IMR-90 (cell line): Measurements from ENCODE around the gene HUWE1. TPM values are rescaled to one million over a fixed set of nuclear protein-coding genes. Genes with fewer than 3 reads are reported as not detected.
"Not testable (repeated sequence)": the region's sequence is repeated elsewhere in the genome, so short reads cannot be mapped to it uniquely, and the experiment has no call there.

Experiments
- ATAC-seq: fragments of 200-7000 bp; cut with Tn5 transposase; 2 replicates; pipeline ENCODE4 v1.9.1; 2020; ENCODE audit warnings: low read depth, mild to moderate bottlenecking, moderate library complexity
- BruUV-seq: library from RNA; stranded (reverse); fragments of 400-500 nt; replicated peaks from 2 replicates; lab custom pipeline; 2021; lab: Mats Ljungman, UMichigan
- CTCF ChIA-PET: fragments of 300-600 bp; formaldehyde crosslinking; extraction: SDS; loops from one replicate; lab custom pipeline; 2021; ENCODE audit warnings: antibody characterized with exemption; lab: Yijun Ruan, JAX
- POLR2A ChIA-PET: fragments of 300-600 bp; sonication (Branson Sonifier 250); formaldehyde crosslinking; loops from one replicate; lab custom pipeline; 2022; ENCODE audit warnings: antibody characterized with exemption; ENCODE audit not compliant: unreplicated experiment; lab: Charles Lee
- DNase-seq: peaks from one replicate; pipeline ENCODE4 v3.0.0; 2013
- H2AFZ ChIP-seq: replicated peaks from 2 replicates; pipeline ENCODE3; 2013; ENCODE audit warnings: low read length, mild to moderate bottlenecking; ENCODE audit not compliant: poor library complexity
- H2AK5ac ChIP-seq: 2 replicates; pipeline ENCODE4 v1.6.1; 2013; ENCODE audit warnings: low read depth, low read length, inconsistent platforms
- H2AK9ac ChIP-seq: replicated peaks from 2 replicates; pipeline ENCODE3; 2013; ENCODE audit warnings: mild to moderate bottlenecking, low read depth, low read length, moderate library complexity; ENCODE audit not compliant: poor library complexity
- H2BK120ac ChIP-seq: 2 replicates; pipeline ENCODE4 v1.6.1; 2013; ENCODE audit warnings: low read depth, low read length, inconsistent platforms
- H2BK15ac ChIP-seq: 3 replicates; pipeline ENCODE4 v1.6.1; 2013; ENCODE audit warnings: low read depth, low read length, inconsistent platforms
- H2BK20ac ChIP-seq: 2 replicates; pipeline ENCODE4 v1.6.1; 2013; ENCODE audit warnings: low read depth, mild to moderate bottlenecking, inconsistent platforms, low read length, moderate library complexity
- H2BK5ac ChIP-seq: 2 replicates; pipeline ENCODE4 v1.6.1; 2013; ENCODE audit warnings: mild to moderate bottlenecking, low read depth, low read length, inconsistent platforms; ENCODE audit not compliant: poor library complexity, severe bottlenecking
- H3K14ac ChIP-seq: replicated peaks from 2 replicates; pipeline ENCODE4 v1.6.1; 2013; ENCODE audit warnings: low read depth, low read length, inconsistent platforms
- H3K18ac ChIP-seq: 2 replicates; pipeline ENCODE4 v1.6.1; 2013; ENCODE audit warnings: low read depth, low read length, control low read depth
- H3K23ac ChIP-seq: 2 replicates; pipeline ENCODE4 v1.6.1; 2013; ENCODE audit warnings: low read depth, low read length, inconsistent platforms
- H3K27ac ChIP-seq: 2 replicates; pipeline ENCODE4 v1.5.1; 2013; ENCODE audit warnings: mild to moderate bottlenecking, control low read depth, low read length; ENCODE audit not compliant: insufficient read depth
- H3K27me3 ChIP-seq: 2 replicates; pipeline ENCODE4 v1.6.1; 2013; ENCODE audit warnings: low read length; ENCODE audit not compliant: control insufficient read depth, insufficient read depth
- H3K36me3 ChIP-seq: 2 replicates; pipeline ENCODE4 v1.6.1; 2013; ENCODE audit warnings: low read length, mixed read lengths; ENCODE audit not compliant: control insufficient read depth, insufficient read depth
- H3K4ac ChIP-seq: 2 replicates; pipeline ENCODE4 v1.6.1; 2013; ENCODE audit warnings: low read depth, low read length, inconsistent platforms
- H3K4me1 ChIP-seq: 2 replicates; pipeline ENCODE4 v1.6.1; 2013; ENCODE audit warnings: low read length, mixed read lengths; ENCODE audit not compliant: control insufficient read depth, insufficient read depth
- H3K4me2 ChIP-seq: 2 replicates; pipeline ENCODE4 v1.6.1; 2013; ENCODE audit warnings: low read depth, mild to moderate bottlenecking, control low read depth, low read length, moderate library complexity
- H3K4me3 ChIP-seq: 2 replicates; pipeline ENCODE4 v1.5.1; 2013; ENCODE audit warnings: low read depth, mild to moderate bottlenecking, control low read depth, low read length, moderate library complexity; ENCODE audit not compliant: insufficient read depth
- H3K56ac ChIP-seq: 2 replicates; pipeline ENCODE4 v1.6.1; 2013; ENCODE audit warnings: low read length, inconsistent platforms; ENCODE audit not compliant: insufficient read depth; ENCODE audit errors: extremely low read depth
- H3K79me1 ChIP-seq, 2 experiments: 2 replicates each; pipeline ENCODE4 v1.6.1; 2013; ENCODE audit warnings: low read length in 2 of 2, inconsistent platforms in 1 of 2, low read depth in 1 of 2
- H3K9ac ChIP-seq: 2 replicates; pipeline ENCODE4 v1.6.1; 2013; ENCODE audit warnings: low read depth, low read length, control low read depth
- H3K9me1 ChIP-seq: 2 replicates; pipeline ENCODE4 v1.6.1; 2013; ENCODE audit warnings: low read length, inconsistent platforms; ENCODE audit not compliant: insufficient read depth
- H3K9me3 ChIP-seq: 2 replicates; pipeline ENCODE4 v1.6.1; 2013; ENCODE audit warnings: low read length; ENCODE audit not compliant: control insufficient read depth, insufficient read depth
- H4K20me1 ChIP-seq: 2 replicates; pipeline ENCODE4 v1.6.1; 2013; ENCODE audit warnings: low read length, inconsistent platforms; ENCODE audit not compliant: insufficient read depth
- H4K5ac ChIP-seq: 2 replicates; pipeline ENCODE4 v1.6.1; 2013; ENCODE audit warnings: mild to moderate bottlenecking, low read depth, low read length, control low read depth
- H4K8ac ChIP-seq, 2 experiments: 2 replicates each; pipeline ENCODE4 v1.6.1; 2013; ENCODE audit warnings: low read depth in 2 of 2, low read length in 2 of 2, control low read depth in 1 of 2, inconsistent platforms in 1 of 2
- H4K91ac ChIP-seq: 2 replicates; pipeline ENCODE4 v1.6.1; 2013; ENCODE audit warnings: low read depth, low read length, inconsistent platforms; ENCODE audit not compliant: insufficient read depth
- WGBS, 2 experiments: methylation state at CpG; one replicate each; pipeline versions ENCODE4 v1.1.5 to v1.1.7; 2013; ENCODE audit warnings: missing lambda C conversion rate in 2 of 2; ENCODE audit not compliant: insufficient read length in 1 of 2; ENCODE audit errors: extremely low coverage in 2 of 2; 5-methylcytosine and 5-hydroxymethylcytosine counted together
- dilution Hi-C: fragments of 300-500 bp; cut with HindIII; formaldehyde crosslinking; loops from one replicate; pipeline ENCODE4 v1.14.3; 2018; ENCODE audit warnings: low sequenced_read_pairs; ENCODE audit not compliant: unreplicated experiment
- in situ Hi-C: fragments of 300-500 bp; cut with MboI; formaldehyde crosslinking; loops from 3 replicates; pipeline ENCODE4 v1.14.3; 2019; ENCODE audit warnings: low sequenced_read_pairs, inconsistent platforms, mixed read lengths
- intact Hi-C: fragments of 100-400 bp; cut with micrococcal nuclease; formaldehyde crosslinking; loops from 2 replicates; pipeline ENCODE4 v1.10.0; 2022
- polyA plus RNA-seq, 3 experiments: library from polyadenylated mRNA; depleted of rRNA; stranded (reverse); fragments of >200 nt; gene quantifications; 2 replicates each; pipeline ENCODE4 v1.2.3, GENCODE V29; 2012; ENCODE audit warnings: low replicate concordance in 1 of 3
- total RNA-seq: library from RNA; depleted of rRNA; stranded (reverse); fragments of >200 nt; gene quantifications from 2 replicates; pipeline ENCODE4 v1.2.3, GENCODE V29; 2012

Gene HUWE1
- total and polyA plus RNA-seq, 2 of the 4 experiments (the other 2 are of a cell fraction): 47.6 to 57.7 TPM

DNA sequence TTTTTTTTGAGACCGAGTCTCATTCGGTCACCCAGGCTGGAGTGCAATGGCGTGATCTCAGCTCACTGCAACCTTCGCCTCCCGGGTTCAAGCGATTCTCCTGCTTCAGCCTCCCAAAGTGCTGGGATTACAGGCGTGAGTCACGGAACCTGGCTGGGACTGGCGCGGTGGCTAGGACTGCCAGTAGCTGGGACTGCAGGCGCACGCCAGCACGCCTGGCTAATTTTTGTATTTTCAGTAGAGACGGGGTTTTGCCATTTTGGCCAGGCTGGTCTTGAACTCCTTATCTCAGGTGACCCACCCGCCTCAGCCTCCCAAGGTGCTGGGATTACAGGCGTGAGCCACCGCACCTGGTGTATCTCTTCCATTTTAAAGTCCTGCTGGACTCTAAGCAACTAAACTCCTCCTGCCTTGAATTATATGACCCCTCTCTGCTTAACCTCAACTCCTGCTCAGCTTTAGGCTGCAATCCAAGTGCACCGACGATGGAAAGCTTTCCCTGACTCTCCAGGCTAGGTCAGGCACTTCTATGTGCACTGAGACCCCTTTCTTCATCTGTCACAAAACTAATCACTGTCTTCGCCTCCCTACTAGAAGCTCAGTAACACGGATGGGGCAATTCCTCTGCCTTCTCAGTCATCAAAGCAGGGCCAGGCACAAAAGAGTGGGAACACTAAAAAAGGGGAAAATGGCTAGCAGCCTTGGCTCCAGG, 155.1 kb downstream of the HUWE1 start:
- H3K9me1 ChIP-seq, ATAC-seq, H3K4me2 ChIP-seq, H3K4me1 ChIP-seq, H4K20me1 ChIP-seq, H4K91ac ChIP-seq, H3K79me1 ChIP-seq, CTCF ChIA-PET, H4K5ac ChIP-seq, H3K9ac ChIP-seq, H3K27ac ChIP-seq, H3K4me3 ChIP-seq, H2BK5ac ChIP-seq, H3K9me3 ChIP-seq, H3K27me3 ChIP-seq, DNase-seq, H2BK15ac ChIP-seq, dilution Hi-C loops, in situ Hi-C loops, H3K18ac ChIP-seq, H3K23ac ChIP-seq, H2AK9ac ChIP-seq, H3K14ac ChIP-seq, H2BK20ac ChIP-seq, H2AK5ac ChIP-seq, H3K56ac ChIP-seq, intact Hi-C loops, H3K4ac ChIP-seq, POLR2A ChIA-PET, H4K8ac ChIP-seq, H2AFZ ChIP-seq, H2BK120ac ChIP-seq, BruUV-seq: not testable (repeated sequence)
- 84% methylated on average over 6 of the region's 21 CpGs; no CpG with 5 or more reads in 1 of the 2 experiments for WGBS, 2 experiments
- H3K36me3 ChIP-seq: peaks cover 22% of the 10 kb centered on the region
